AG09309 (cell line): ENCODE results near the gene DOHH.

Source experiments
- DNase-seq: peaks from one replicate; pipeline ENCODE4 v3.0.0-alpha.2; 2010; ENCODE audit warnings: low read depth
- H3K4me3 ChIP-seq: 2 replicates; pipeline ENCODE4 v1.5.1; 2011; ENCODE audit warnings: mild to moderate bottlenecking, low read depth, low read length, moderate library complexity; ENCODE audit not compliant: control insufficient read depth
- TF ChIP-seq, protein P1 (sequence below): IDR thresholded peaks from 2 replicates; pipeline ENCODE4 v1.5.1; 2011; ENCODE audit warnings: mild to moderate bottlenecking, low read depth, low read length, inconsistent platforms; ENCODE audit not compliant: insufficient read depth, control insufficient read depth; ENCODE audit errors: missing control alignments

Gene DOHH

DNA sequence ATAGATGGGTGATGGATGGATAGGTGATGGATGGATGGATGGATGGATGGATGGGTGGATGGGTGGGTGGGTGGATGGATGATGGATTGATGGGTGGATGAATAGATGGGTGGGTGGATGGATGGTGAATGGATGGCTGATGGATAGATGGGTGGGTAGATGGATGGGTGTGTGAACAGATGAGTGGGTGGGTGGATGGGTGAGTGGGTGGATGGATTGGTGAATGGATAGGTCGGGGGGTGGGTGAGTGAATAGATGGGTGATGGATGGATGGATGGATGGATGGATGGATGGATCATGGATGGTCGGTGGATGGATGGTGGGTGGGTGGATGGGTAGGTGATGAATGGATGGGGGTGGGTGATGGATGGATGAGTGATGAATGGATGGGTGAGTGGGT, 23.6 kb downstream of the DOHH start:
- no peak for DNase-seq
- TF ChIP-seq, protein P1, sequence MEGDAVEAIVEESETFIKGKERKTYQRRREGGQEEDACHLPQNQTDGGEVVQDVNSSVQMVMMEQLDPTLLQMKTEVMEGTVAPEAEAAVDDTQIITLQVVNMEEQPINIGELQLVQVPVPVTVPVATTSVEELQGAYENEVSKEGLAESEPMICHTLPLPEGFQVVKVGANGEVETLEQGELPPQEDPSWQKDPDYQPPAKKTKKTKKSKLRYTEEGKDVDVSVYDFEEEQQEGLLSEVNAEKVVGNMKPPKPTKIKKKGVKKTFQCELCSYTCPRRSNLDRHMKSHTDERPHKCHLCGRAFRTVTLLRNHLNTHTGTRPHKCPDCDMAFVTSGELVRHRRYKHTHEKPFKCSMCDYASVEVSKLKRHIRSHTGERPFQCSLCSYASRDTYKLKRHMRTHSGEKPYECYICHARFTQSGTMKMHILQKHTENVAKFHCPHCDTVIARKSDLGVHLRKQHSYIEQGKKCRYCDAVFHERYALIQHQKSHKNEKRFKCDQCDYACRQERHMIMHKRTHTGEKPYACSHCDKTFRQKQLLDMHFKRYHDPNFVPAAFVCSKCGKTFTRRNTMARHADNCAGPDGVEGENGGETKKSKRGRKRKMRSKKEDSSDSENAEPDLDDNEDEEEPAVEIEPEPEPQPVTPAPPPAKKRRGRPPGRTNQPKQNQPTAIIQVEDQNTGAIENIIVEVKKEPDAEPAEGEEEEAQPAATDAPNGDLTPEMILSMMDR: no peak

GRCh38 chr19:3475449-3475848, 25.0 kb downstream of the DOHH start:
- H3K4me3 ChIP-seq: no peak overlapping the region
- no peak for DNase-seq
- TF ChIP-seq, protein P1: no peak

More for the DNA sequence above, 23.6 kb downstream of the DOHH start:
- no peak overlapping the region for H3K4me3 ChIP-seq

DNA sequence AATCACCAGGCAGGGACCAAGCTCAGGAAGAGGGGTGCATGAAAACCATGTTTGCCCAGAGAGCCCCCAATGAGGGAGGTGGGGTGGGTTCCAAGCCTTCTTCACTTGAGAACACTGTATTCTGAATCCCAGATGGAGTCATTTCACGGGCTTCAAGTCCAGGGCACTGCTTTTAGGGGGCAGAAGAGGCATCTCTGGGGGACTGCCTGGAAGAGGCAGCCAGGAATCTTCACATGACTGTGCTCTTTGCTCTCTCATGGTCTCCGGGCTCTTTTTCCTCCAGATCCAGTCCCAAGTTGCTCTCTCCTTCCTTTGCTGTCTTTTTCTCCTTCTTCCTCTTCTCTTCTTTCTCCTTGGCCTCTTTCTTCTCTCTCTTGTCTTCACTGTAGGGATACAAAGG, 25.9 kb downstream of the DOHH start:
- H3K4me3 ChIP-seq: no peak overlapping the region
- DNase-seq: no peak
- TF ChIP-seq, protein P1: no peak

GRCh38 chr19:3474010-3474409, 26.5 kb downstream of the DOHH start:
- no peak for DNase-seq
- H3K4me3 ChIP-seq: no peak overlapping the region
- TF ChIP-seq, protein P1: no peak

DNA sequence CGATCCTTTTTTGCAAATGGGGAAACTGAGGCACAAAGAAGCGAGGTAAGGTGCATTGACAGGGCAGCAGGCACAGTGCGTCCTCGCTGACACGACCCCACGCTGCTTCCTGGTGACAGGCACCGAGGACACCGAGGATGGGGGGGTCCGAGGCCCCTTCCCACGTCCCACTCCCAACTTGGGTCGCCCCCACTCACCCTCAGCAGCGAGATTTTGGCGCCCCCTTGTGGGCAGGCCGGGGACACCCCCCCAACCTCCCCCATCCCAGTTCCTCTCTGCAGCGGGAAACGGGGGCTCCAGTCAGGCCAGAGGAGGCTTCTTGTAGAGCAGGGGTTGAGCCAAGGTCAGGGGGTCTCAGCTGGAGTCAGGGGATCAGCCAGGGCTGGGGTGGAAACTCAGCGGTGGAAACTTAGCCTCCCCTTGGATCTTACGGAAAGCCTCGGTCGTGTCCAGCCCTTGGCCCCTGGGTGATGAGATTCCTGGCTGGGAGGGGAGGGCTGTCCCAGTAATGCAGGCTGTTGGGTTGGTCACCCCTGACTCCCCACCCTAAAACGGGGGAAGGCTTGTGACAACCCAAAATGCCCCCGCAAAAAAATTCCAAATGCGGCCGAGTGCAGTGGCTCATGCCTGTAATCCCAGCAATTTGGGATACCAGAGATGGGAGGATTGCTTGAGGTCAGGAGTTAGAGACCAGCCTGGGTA, 28.4 kb downstream of the DOHH start:
- TF ChIP-seq, protein P1: peak; percentile 96
- DNase-seq: no peak
- no peak overlapping the region for H3K4me3 ChIP-seq

DNA sequence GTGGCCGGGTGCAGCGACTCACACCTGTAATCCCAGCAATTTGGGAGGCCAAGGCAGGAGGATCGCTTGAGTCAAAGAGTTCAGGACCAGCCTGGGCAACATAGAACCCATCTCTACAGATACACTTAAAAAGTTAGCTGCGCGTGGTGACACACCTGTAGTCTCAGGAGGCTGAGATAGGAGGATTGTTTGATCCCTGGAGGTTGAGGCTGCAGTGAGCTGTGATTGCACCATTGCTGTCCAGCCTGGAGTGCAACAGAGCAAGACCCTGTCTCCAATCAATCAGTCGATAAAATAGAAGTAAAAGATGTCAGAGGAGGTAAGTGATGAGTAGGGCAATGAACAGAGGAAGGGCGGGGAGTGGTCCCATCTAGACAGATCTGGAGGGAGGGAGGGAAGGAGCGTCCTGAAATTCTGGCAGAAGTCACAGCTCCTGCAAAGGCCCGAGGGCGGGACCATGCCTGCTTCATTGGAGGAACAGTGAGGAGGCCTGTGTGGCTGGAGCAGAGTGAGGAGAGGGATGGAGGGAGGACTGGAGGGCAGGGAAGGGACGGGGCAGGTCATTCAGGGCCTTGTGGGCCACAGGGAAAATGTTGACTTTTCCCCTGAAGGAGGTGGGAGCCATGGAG, 29.9 kb downstream of the DOHH start:
- TF ChIP-seq, protein P1: no peak
- H3K4me3 ChIP-seq: no peak overlapping the region
- DNase-seq: no peak
